ENCODE results near the gene LINC00305. TPM values are rescaled to one million over a fixed set of nuclear protein-coding genes. Genes with fewer than 3 reads are reported as not detected.

Gene LINC00305
- polyA plus RNA-seq, 1 donor (not counting 4 experiments of a cell fraction or from before 2014, with no cell fraction given) = not detected

GRCh38 chr18:64110692-64111480 lies 38.0 kb downstream of the LINC00305 start:
- no peaks in the 10 kb centered on the region for H3K9me1 ChIP-seq (ENCODE audit: control insufficient read depth, extremely low read depth, insufficient read depth, low read length)
- dilution Hi-C loops (cut with MboI; ENCODE audit: extremely low pct_ligation_motif_present, low sequenced_read_pairs) = no loop called here
- no peaks in the 10 kb centered on the region for H3K4me1 ChIP-seq (ENCODE audit: control insufficient read depth, extremely low read depth, insufficient read depth, low read length)
- H3K27me3 ChIP-seq (ENCODE audit: control insufficient read depth, extremely low read depth, insufficient read depth, low read length) = no peaks in the 10 kb centered on the region
- DNase-seq (ENCODE audit: low read depth, low spot score) = no peak
- H3K9me3 ChIP-seq (ENCODE audit: control insufficient read depth, low read depth, low read length) = no peaks in the 10 kb centered on the region
- no peaks in the 10 kb centered on the region for H4K20me1 ChIP-seq (ENCODE audit: control insufficient read depth, extremely low read depth, insufficient read depth, low read length)
- no peak overlapping the region for H2AFZ ChIP-seq (ENCODE audit: control insufficient read depth, low read length)
- no peaks in the 10 kb centered on the region for H3K36me3 ChIP-seq (ENCODE audit: control insufficient read depth in 2 of 2, extremely low read depth in 1 of 2, insufficient read depth in 2 of 2, low read length in 2 of 2)
- no peak overlapping the region for H3K4me2 ChIP-seq (ENCODE audit: control insufficient read depth, extremely low read depth, insufficient read depth, low read depth, low read length)
- no peak overlapping the region for H3K9ac ChIP-seq (ENCODE audit: control insufficient read depth, extremely low read depth, insufficient read depth, low read length)
- H3K27ac ChIP-seq (ENCODE audit: control insufficient read depth, insufficient read depth, low read length) = no peak overlapping the region
- H3K4me3 ChIP-seq (ENCODE audit: control insufficient read depth in 2 of 3, extremely low read depth in 1 of 3, insufficient read depth in 2 of 3, low read depth in 1 of 3, low read length in 3 of 3) = no peak overlapping the region
- H3K79me2 ChIP-seq (ENCODE audit: control insufficient read depth, insufficient read depth, low read length) = no peaks in the 10 kb centered on the region
- TF ChIP-seq EZH2 (IDR thresholded peaks at IDR 0.05; ENCODE audit: low read length) = no peak
- TF ChIP-seq, protein P1, sequence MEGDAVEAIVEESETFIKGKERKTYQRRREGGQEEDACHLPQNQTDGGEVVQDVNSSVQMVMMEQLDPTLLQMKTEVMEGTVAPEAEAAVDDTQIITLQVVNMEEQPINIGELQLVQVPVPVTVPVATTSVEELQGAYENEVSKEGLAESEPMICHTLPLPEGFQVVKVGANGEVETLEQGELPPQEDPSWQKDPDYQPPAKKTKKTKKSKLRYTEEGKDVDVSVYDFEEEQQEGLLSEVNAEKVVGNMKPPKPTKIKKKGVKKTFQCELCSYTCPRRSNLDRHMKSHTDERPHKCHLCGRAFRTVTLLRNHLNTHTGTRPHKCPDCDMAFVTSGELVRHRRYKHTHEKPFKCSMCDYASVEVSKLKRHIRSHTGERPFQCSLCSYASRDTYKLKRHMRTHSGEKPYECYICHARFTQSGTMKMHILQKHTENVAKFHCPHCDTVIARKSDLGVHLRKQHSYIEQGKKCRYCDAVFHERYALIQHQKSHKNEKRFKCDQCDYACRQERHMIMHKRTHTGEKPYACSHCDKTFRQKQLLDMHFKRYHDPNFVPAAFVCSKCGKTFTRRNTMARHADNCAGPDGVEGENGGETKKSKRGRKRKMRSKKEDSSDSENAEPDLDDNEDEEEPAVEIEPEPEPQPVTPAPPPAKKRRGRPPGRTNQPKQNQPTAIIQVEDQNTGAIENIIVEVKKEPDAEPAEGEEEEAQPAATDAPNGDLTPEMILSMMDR (optimal IDR thresholded peaks at IDR 0.05 in 1 of 3, IDR thresholded peaks at IDR 0.05 in 1 of 3, conservative IDR thresholded peaks at IDR 0.05 in 1 of 3; ENCODE audit: extremely low read depth in 1 of 3, insufficient read depth in 2 of 3, low read length in 3 of 3) = no peak
- FAIRE-seq = no peak

- Histone ChIP-seq H3K4me1 (ENCODE audit: control insufficient read depth, extremely low read depth, insufficient read depth, low read length) (no peaks in the 10 kb centered on the region), H3K36me3 (ENCODE audit: control insufficient read depth in 2 of 2, extremely low read depth in 1 of 2, insufficient read depth in 2 of 2, low read length in 2 of 2) (no peaks in the 10 kb centered on the region), H4K20me1 (ENCODE audit: control insufficient read depth, extremely low read depth, insufficient read depth, low read length) (no peaks in the 10 kb centered on the region), H3K9me3 (ENCODE audit: control insufficient read depth, low read depth, low read length) (no peaks in the 10 kb centered on the region), H3K79me2 (ENCODE audit: control insufficient read depth, insufficient read depth, low read length) (no peaks in the 10 kb centered on the region), H3K9ac (ENCODE audit: control insufficient read depth, extremely low read depth, insufficient read depth, low read length) (no peak overlapping the region), H3K4me2 (ENCODE audit: control insufficient read depth, extremely low read depth, insufficient read depth, low read depth, low read length) (no peak overlapping the region), H3K9me1 (ENCODE audit: control insufficient read depth, extremely low read depth, insufficient read depth, low read length) (no peaks in the 10 kb centered on the region), H3K27me3 (ENCODE audit: control insufficient read depth, extremely low read depth, insufficient read depth, low read length) (no peaks in the 10 kb centered on the region), H3K27ac (ENCODE audit: control insufficient read depth, insufficient read depth, low read length) (no peak overlapping the region), H3K4me3 (ENCODE audit: control insufficient read depth in 2 of 3, extremely low read depth in 1 of 3, insufficient read depth in 2 of 3, low read depth in 1 of 3, low read length in 3 of 3) (no peak overlapping the region), H2AFZ (ENCODE audit: control insufficient read depth, low read length) (no peak overlapping the region)
- no peak for FAIRE-seq
- dilution Hi-C loops (cut with MboI; ENCODE audit: extremely low pct_ligation_motif_present, low sequenced_read_pairs) = no loop called here
- TF ChIP-seq, protein P1 (optimal IDR thresholded peaks at IDR 0.05 in 1 of 3, IDR thresholded peaks at IDR 0.05 in 1 of 3, conservative IDR thresholded peaks at IDR 0.05 in 1 of 3; ENCODE audit: extremely low read depth in 1 of 3, insufficient read depth in 2 of 3, low read length in 3 of 3) = no peak
- no peak for TF ChIP-seq EZH2 (IDR thresholded peaks at IDR 0.05; ENCODE audit: low read length)
- no peak for DNase-seq (ENCODE audit: low read depth, low spot score)
Observed at GRCh38 chr18:64103986-64104385, 44.9 kb downstream of the LINC00305 start.
